Endodermal cell (in vitro differentiated cells): ENCODE data around the gene CHCHD5. TPM values are rescaled to one million over a fixed set of nuclear protein-coding genes. Genes with fewer than 3 reads are reported as not detected.

ENCODE experiments used
- DNase-seq: peaks from one replicate; pipeline ENCODE4 v3.0.0-alpha.2; 2017
- H3K27ac ChIP-seq: 2 replicates; pipeline ENCODE4 v1.5.1; 2013; ENCODE audit warnings: mild to moderate bottlenecking, low read depth, low read length, moderate library complexity
- H3K27me3 ChIP-seq: 2 replicates; pipeline ENCODE4 v1.6.1; 2013; ENCODE audit warnings: mild to moderate bottlenecking, low read length, moderate library complexity; ENCODE audit not compliant: insufficient read depth, control insufficient read depth, poor library complexity, severe bottlenecking
- H3K36me3 ChIP-seq: 2 replicates; pipeline ENCODE4 v1.7.0; 2013; ENCODE audit warnings: mild to moderate bottlenecking, low read length, moderate library complexity; ENCODE audit not compliant: control insufficient read depth, insufficient read depth
- H3K4me1 ChIP-seq: one replicate; pipeline ENCODE4 v1.7.0; 2013; ENCODE audit warnings: low read length; ENCODE audit not compliant: control insufficient read depth, insufficient read depth
- H3K4me3 ChIP-seq: 2 replicates; pipeline ENCODE4 v1.5.1; 2013; ENCODE audit warnings: mild to moderate bottlenecking, low read length, moderate library complexity
- H3K9ac ChIP-seq: 2 replicates; pipeline ENCODE4 v1.6.1; 2013; ENCODE audit warnings: mild to moderate bottlenecking, low read length, moderate library complexity; ENCODE audit not compliant: poor library complexity, severe bottlenecking; ENCODE audit errors: extremely low read depth
- H3K9me3 ChIP-seq: 2 replicates; pipeline ENCODE4 v1.6.1; 2013; ENCODE audit warnings: mild to moderate bottlenecking, low read length, moderate library complexity; ENCODE audit not compliant: control insufficient read depth
- H3K27ac Mint-ChIP-seq: 2 replicates; pipeline ENCODE4 v1.8.0; 2020; ENCODE audit warnings: mixed read lengths
- H3K27me3 Mint-ChIP-seq: 2 replicates; pipeline ENCODE4 v1.8.0; 2021; ENCODE audit warnings: mild to moderate bottlenecking, mixed read lengths; ENCODE audit not compliant: insufficient read depth
- H3K36me3 Mint-ChIP-seq: 2 replicates; pipeline ENCODE4 v1.8.0; 2020; ENCODE audit warnings: low read depth, mixed read lengths
- H3K4me1 Mint-ChIP-seq: 2 replicates; pipeline ENCODE4 v1.8.0; 2020; ENCODE audit warnings: mixed read lengths
- H3K4me3 Mint-ChIP-seq: 2 replicates; pipeline ENCODE4 v1.8.0; 2020; ENCODE audit warnings: mild to moderate bottlenecking, moderate library complexity, mixed read lengths
- H3K9me3 Mint-ChIP-seq: 2 replicates; pipeline ENCODE4 v1.8.0; 2020; ENCODE audit warnings: mild to moderate bottlenecking, mixed read lengths
- WGBS, 2 experiments: methylation state at CpG; one replicate each; pipeline versions ENCODE4 v1.1.5 to v1.1.7; 2013; ENCODE audit warnings: missing lambda C conversion rate in 2 of 2, mixed read lengths in 1 of 2; ENCODE audit not compliant: insufficient coverage in 1 of 2, insufficient read length in 1 of 2; 5-methylcytosine and 5-hydroxymethylcytosine counted together
- total RNA-seq, 2 donors: library from RNA; stranded (reverse); fragmentation: NEBNext Ultra II Directional in 1 of 2; extraction: Animal tissue kit (Norgen Biotek cat#: 25700) in 1 of 2; gene quantifications; 2 replicates in 1 of 2; 3 replicates in 1 of 2; pipeline ENCODE4 v1.2.1, GENCODE V29; 2021
- TF ChIP-seq, protein P1 (sequence below): fragments of 200-600 bp; sonication (generic); conservative IDR thresholded peaks from 2 replicates; pipeline ENCODE4 v1.5.0; 2021; ENCODE audit warnings: antibody characterized with exemption, mild to moderate bottlenecking

CHCHD5 gene
- total RNA-seq, 2 donors from 2014 or later = 39.1 to 48.2 TPM

DNA sequence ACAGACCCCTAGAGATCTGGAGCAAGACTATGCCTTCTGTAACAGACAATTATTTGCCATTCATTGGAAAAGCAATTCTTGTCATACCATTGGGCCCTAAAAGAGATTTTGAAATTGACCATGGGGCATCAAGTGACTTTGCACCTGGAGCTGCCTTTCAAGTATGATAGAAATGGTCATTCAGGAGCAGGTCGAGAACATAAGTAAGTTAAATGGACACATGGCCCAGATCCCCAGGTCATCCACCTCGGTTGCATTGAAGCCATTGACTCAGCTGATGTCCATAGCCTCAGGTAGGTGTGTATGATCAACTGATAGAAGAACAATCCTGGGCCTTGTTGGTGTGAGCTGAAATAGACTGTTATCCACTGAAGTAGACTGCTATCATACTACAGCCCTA, 19.3 kb downstream of the CHCHD5 start:
- TF ChIP-seq, protein P1, sequence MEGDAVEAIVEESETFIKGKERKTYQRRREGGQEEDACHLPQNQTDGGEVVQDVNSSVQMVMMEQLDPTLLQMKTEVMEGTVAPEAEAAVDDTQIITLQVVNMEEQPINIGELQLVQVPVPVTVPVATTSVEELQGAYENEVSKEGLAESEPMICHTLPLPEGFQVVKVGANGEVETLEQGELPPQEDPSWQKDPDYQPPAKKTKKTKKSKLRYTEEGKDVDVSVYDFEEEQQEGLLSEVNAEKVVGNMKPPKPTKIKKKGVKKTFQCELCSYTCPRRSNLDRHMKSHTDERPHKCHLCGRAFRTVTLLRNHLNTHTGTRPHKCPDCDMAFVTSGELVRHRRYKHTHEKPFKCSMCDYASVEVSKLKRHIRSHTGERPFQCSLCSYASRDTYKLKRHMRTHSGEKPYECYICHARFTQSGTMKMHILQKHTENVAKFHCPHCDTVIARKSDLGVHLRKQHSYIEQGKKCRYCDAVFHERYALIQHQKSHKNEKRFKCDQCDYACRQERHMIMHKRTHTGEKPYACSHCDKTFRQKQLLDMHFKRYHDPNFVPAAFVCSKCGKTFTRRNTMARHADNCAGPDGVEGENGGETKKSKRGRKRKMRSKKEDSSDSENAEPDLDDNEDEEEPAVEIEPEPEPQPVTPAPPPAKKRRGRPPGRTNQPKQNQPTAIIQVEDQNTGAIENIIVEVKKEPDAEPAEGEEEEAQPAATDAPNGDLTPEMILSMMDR = no peak
- no peaks in the 10 kb centered on the region for H3K9me3 Mint-ChIP-seq
- H3K27ac Mint-ChIP-seq = no peak overlapping the region
- H3K27me3 Mint-ChIP-seq = no peaks in the 10 kb centered on the region
- DNase-seq = no peak
- Histone ChIP-seq H3K9me3 (no peaks in the 10 kb centered on the region), H3K27ac (no peak overlapping the region), H3K36me3 (no peaks in the 10 kb centered on the region), H3K4me3 (no peak overlapping the region), H3K9ac (no peak overlapping the region), H3K4me1 (no peaks in the 10 kb centered on the region), H3K27me3 (no peaks in the 10 kb centered on the region)
- H3K4me3 Mint-ChIP-seq = no peak overlapping the region
- peaks cover 2% of the 10 kb centered on the region for H3K4me1 Mint-ChIP-seq
- peaks cover 2% of the 10 kb centered on the region for H3K36me3 Mint-ChIP-seq
- 84 to 100% methylated on average over 2 of the region's 2 CpGs for WGBS, 2 experiments

DNA sequence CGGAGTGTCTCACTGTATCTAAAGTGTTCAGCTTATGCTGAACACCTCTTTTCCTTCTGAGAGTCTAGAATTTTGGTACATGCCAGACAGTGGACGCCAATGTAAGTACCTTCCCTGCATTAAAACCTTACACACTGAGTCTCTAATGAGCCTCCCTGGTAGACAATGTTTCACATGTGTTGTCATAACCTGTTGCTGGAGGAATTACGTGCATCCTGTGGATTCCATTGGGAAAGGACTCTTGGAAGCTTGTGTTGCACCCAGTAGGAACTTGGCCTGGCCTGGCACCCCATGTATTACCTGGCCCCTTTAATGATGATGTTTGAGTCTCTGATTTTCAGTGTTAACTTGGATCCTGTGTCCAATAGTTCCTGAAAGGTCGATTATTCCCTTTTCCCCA, 20.5 kb downstream of the CHCHD5 start:
- Histone ChIP-seq H3K36me3 (no peaks in the 10 kb centered on the region), H3K27ac (no peak overlapping the region), H3K4me3 (no peak overlapping the region), H3K9ac (no peak overlapping the region), H3K27me3 (no peaks in the 10 kb centered on the region), H3K9me3 (no peaks in the 10 kb centered on the region), H3K4me1 (no peaks in the 10 kb centered on the region)
- 73 to 85% methylated on average over 3 to 4 of the region's 4 CpGs for WGBS, 2 experiments
- Mint-ChIP-seq H3K27ac (no peak overlapping the region), H3K9me3 (peaks cover 7% of the 10 kb centered on the region), H3K4me3 (no peak overlapping the region), H3K4me1 (peaks cover 2% of the 10 kb centered on the region), H3K27me3 (peaks cover 1% of the 10 kb centered on the region), H3K36me3 (peaks cover 2% of the 10 kb centered on the region)
- no peak for DNase-seq
- TF ChIP-seq, protein P1 = no peak

DNA sequence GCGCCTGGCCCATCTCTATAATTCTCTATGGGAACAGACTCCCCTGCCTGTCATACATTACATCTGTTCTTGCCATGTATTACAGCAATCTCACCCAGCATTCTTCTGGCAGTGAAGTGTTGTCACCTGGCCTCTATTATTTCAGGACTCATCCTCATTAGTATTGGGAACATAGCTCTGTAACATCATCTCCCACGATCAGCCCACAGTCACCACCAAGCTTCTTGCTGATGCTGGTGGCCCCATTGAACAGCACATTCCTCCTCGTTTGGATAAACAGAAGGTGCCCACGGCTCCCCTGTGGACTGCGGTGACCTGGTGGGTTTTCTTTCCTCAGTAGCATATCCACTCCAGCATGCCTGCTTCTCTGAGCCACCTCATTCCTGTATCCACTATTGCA, 21.5 kb downstream of the CHCHD5 start:
- Mint-ChIP-seq H3K4me1 (no peaks in the 10 kb centered on the region), H3K27me3 (peaks cover 6% of the 10 kb centered on the region), H3K4me3 (no peak overlapping the region), H3K9me3 (peaks cover 11% of the 10 kb centered on the region), H3K36me3 (peaks cover 2% of the 10 kb centered on the region), H3K27ac (no peak overlapping the region)
- 88 to 93% methylated on average over 5 of the region's 5 CpGs for WGBS, 2 experiments
- no peak overlapping the region for H3K4me3 ChIP-seq
- H3K27ac ChIP-seq = no peak overlapping the region
- H3K27me3 ChIP-seq = no peaks in the 10 kb centered on the region
- TF ChIP-seq, protein P1 = no peak
- no peaks in the 10 kb centered on the region for H3K36me3 ChIP-seq
- no peak overlapping the region for H3K9ac ChIP-seq
- H3K9me3 ChIP-seq = no peaks in the 10 kb centered on the region
- H3K4me1 ChIP-seq = no peaks in the 10 kb centered on the region
- DNase-seq = no peak
